A549 (cell line): ENCODE data around the gene LRRC8A. TPM values are rescaled to one million over a fixed set of nuclear protein-coding genes. Genes with fewer than 3 reads are reported as not detected.
"Not testable (repeated sequence)": the region's sequence is repeated elsewhere in the genome, so short reads cannot be mapped to it uniquely, and the experiment has no call there.

ENCODE experiments used
- ATAC-seq, 2 experiments: fragments of 200-7000 bp in 1 of 2; fragments of >200 bp in 1 of 2; cut with Nextera tagmentation in 1 of 2; cut with Tn5 transposase in 1 of 2; 3 replicates each; pipeline versions ENCODE4 v1.8.0 to v1.9.1; 2018 to 2020; ENCODE audit warnings: mild to moderate bottlenecking in 1 of 2, moderate library complexity in 1 of 2
- CTCF ChIA-PET: fragments of 300-600 bp; sonication (Branson Sonifier 250); formaldehyde crosslinking; extraction: SDS; loops from one replicate; lab custom pipeline; 2021; ENCODE audit warnings: antibody characterized with exemption, inconsistent platforms; lab: Yijun Ruan, JAX
- POLR2A ChIA-PET: fragments of 350-600 bp; formaldehyde crosslinking; extraction: SDS; loops from one replicate; lab custom pipeline; 2021; ENCODE audit warnings: antibody characterized with exemption, inconsistent platforms; lab: Yijun Ruan, JAX
- DNase-seq, 2 experiments: peaks; one replicate each; pipeline versions ENCODE4 v3.0.0 to v3.0.0-alpha.2; 2011 to 2016; ENCODE audit warnings: low read depth in 1 of 2, low spot score in 1 of 2
- FAIRE-seq: peaks from 2 replicates; lab custom pipeline; 2011; peaks lifted over from hg19 to GRCh38; lab: Jason Lieb, UNC
- H3K27ac ChIP-seq, 2 experiments: fragments of >200 bp; sonication (Bioruptor Twin); formaldehyde crosslinking; 3 replicates each; pipeline ENCODE4 v1.5.1; 2016 to 2017
- H3K4me1 ChIP-seq: fragments of >200 bp; sonication (Bioruptor Twin); formaldehyde crosslinking; 3 replicates; pipeline ENCODE4 v1.6.1; 2016
- H3K4me2 ChIP-seq: fragments of >200 bp; sonication (Bioruptor Twin); formaldehyde crosslinking; 3 replicates; pipeline ENCODE4 v1.6.1; 2016
- H3K4me3 ChIP-seq: fragments of >200 bp; sonication (Bioruptor Twin); formaldehyde crosslinking; 3 replicates; pipeline ENCODE4 v1.5.1; 2016
- H3K9me3 ChIP-seq: fragments of >200 bp; sonication (Bioruptor Twin); formaldehyde crosslinking; 3 replicates; pipeline ENCODE4 v1.6.1; 2016
- BCL3 ChIP-seq: fragments of >200 bp; sonication (Bioruptor Twin); formaldehyde crosslinking; IDR thresholded peaks from 3 replicates; pipeline ENCODE4 v1.6.1; 2016
- CBX8 ChIP-seq: fragments of 200-600 bp; sonication (generic); IDR thresholded peaks from 2 replicates; pipeline ENCODE4 v1.6.1; 2016
- CHD4 ChIP-seq: fragments of 200-600 bp; sonication (generic); IDR thresholded peaks from 2 replicates; pipeline ENCODE4 v1.6.1; 2016; ENCODE audit warnings: antibody characterized with exemption, mild to moderate bottlenecking, borderline replicate concordance
- CTCF ChIP-seq: fragments of >200 bp; sonication (Bioruptor Twin); formaldehyde crosslinking; IDR thresholded peaks from 3 replicates; pipeline ENCODE4 v1.5.1; 2016
- EHF ChIP-seq: fragments of 250-450 bp; sonication (Bioruptor Pico); IDR thresholded peaks from 2 replicates; pipeline ENCODE4 v1.5.0; 2020; ENCODE audit warnings: mild to moderate bottlenecking
- EP300 ChIP-seq, 2 experiments: fragments of >200 bp; sonication (Bioruptor Twin); formaldehyde crosslinking; IDR thresholded peaks; 2 replicates in 1 of 2; 3 replicates in 1 of 2; pipeline ENCODE4 v1.6.1; 2016 to 2017
- FOSB ChIP-seq: fragments of 250-450 bp; sonication (Bioruptor Pico); IDR thresholded peaks from 2 replicates; pipeline ENCODE4 v1.5.0; 2020; ENCODE audit warnings: mild to moderate bottlenecking, moderate library complexity
- GATA3 ChIP-seq: IDR thresholded peaks from 2 replicates; pipeline ENCODE4 v1.6.1; 2012; ENCODE audit warnings: borderline replicate concordance
- JUNB ChIP-seq: fragments of >200 bp; sonication (Bioruptor Twin); formaldehyde crosslinking; IDR thresholded peaks from 2 replicates; pipeline ENCODE4 v1.6.1; 2016
- KDM5A ChIP-seq: fragments of 200-600 bp; sonication (generic); IDR thresholded peaks from 2 replicates; pipeline ENCODE4 v1.6.1; 2016; ENCODE audit warnings: antibody characterized with exemption, mild to moderate bottlenecking
- MAFK ChIP-seq: fragments of 450-650 bp; IDR thresholded peaks from 2 replicates; pipeline ENCODE4 v1.6.1; 2014; ENCODE audit not compliant: partially characterized antibody
- MAX ChIP-seq: IDR thresholded peaks from 2 replicates; pipeline ENCODE4 v1.6.1; 2012
- NFE2L2 ChIP-seq: fragments of 150-350 bp; conservative IDR thresholded peaks from 2 replicates; pipeline ENCODE4 v1.6.1; 2014; ENCODE audit warnings: low read length
- RAD21 ChIP-seq, 2 experiments: fragments of >200 bp in 1 of 2; sonication (Bioruptor Twin) in 1 of 2; formaldehyde crosslinking in 1 of 2; IDR thresholded peaks in 1 of 2; conservative IDR thresholded peaks in 1 of 2; 2 replicates in 1 of 2; 3 replicates in 1 of 2; pipeline ENCODE4 v1.6.1; 2012 to 2018; ENCODE audit warnings: inconsistent platforms in 1 of 2
- RARB ChIP-seq: fragments of 250-450 bp; sonication (Bioruptor Pico); IDR thresholded peaks from 2 replicates; pipeline ENCODE4 v1.8.0; 2021; ENCODE audit warnings: mild to moderate bottlenecking, moderate library complexity
- SMC3 ChIP-seq: fragments of >200 bp; sonication (Bioruptor Twin); formaldehyde crosslinking; IDR thresholded peaks from 3 replicates; pipeline ENCODE4 v1.6.1; 2018; ENCODE audit warnings: inconsistent platforms
- SREBF2 ChIP-seq: fragments of 450-650 bp; IDR thresholded peaks from 2 replicates; pipeline ENCODE4 v1.6.1; 2014; ENCODE audit warnings: mild to moderate bottlenecking, moderate library complexity
- TFCP2L1 ChIP-seq: fragments of 250-450 bp; sonication (Bioruptor Pico); IDR thresholded peaks from 2 replicates; pipeline ENCODE4 v1.5.0; 2021; ENCODE audit warnings: mild to moderate bottlenecking
- ZFP36 ChIP-seq: fragments of 450-650 bp; IDR thresholded peaks from 2 replicates; pipeline ENCODE4 v1.6.1; 2014; ENCODE audit warnings: borderline replicate concordance; ENCODE audit not compliant: partially characterized antibody
- ZSCAN20 ChIP-seq: fragments of 250-450 bp; sonication (Bioruptor Pico); IDR thresholded peaks from 2 replicates; pipeline ENCODE4 v1.8.0; 2022; ENCODE audit warnings: mild to moderate bottlenecking, moderate library complexity
- WGBS: methylation state at CpG from one replicate; pipeline ENCODE4 v1.1.6; 2017; ENCODE audit errors: missing lambda C conversion rate; 5-methylcytosine and 5-hydroxymethylcytosine counted together
- polyA plus RNA-seq, 4 experiments: library from polyadenylated mRNA; depleted of rRNA in 3 of 4; stranded (reverse); fragments of >200 nt; fragmentation: RNase III in 1 of 4; extraction: RNeasy Plus Mini Kit Qiagen cat#74134 plus additional on column Dnase treatment in 1 of 4; gene quantifications; 2 replicates in 3 of 4; 3 replicates in 1 of 4; pipeline ENCODE4 v1.2.3, GENCODE V29; 2011 to 2017

Gene LRRC8A
- polyA plus RNA-seq, 2 of the 4 experiments (the other 2 are of a cell fraction) = 22.9 to 25.9 TPM

- no peaks in the 10 kb centered on the region for H3K9me3 ChIP-seq
- ATAC-seq (peak; percentile 96 to 99), FAIRE-seq (no peak), DNase-seq (peak; percentile 78 to 82)
- no peak overlapping the region for H3K4me2 ChIP-seq
- peak overlapping the region; percentile 62 to 79; a peak in 4 of 6 replicates for H3K27ac ChIP-seq
- H3K4me1 ChIP-seq = peaks cover 16% of the 10 kb centered on the region; the same call in 2 of the 3 replicates
- CTCF ChIA-PET = interaction anchor here (0.6 to 12.0 kb wide), 21 partner anchors 12 to 201 kb away, joined by 3 to 244 read pairs (median 3); partner anchors contain the start of genes ENDOG, KYAT1, LRRC8A and PHYHD1
- POLR2A ChIA-PET = no interaction called here
- H3K4me3 ChIP-seq = no peak overlapping the region
- no peak for TF ChIP-seq SREBF2
- TF ChIP-seq MAX = peak; percentile 72
- no peak for TF ChIP-seq ZSCAN20 (CRISPR knock-in tag)
- TF ChIP-seq KDM5A = no peak
- TF ChIP-seq SMC3 = peak; percentile 95
- no peak for TF ChIP-seq ZFP36
- TF ChIP-seq RAD21 (conservative IDR thresholded peaks at IDR 0.05 in 1 of 2, IDR thresholded peaks at IDR 0.05 in 1 of 2) = peak; percentile 86 to 88
- TF ChIP-seq FOSB (CRISPR knock-in tag) = peak; percentile 26; the same call in 1 of the 2 replicates
- peak; percentile 87 for TF ChIP-seq CTCF
- TF ChIP-seq JUNB = no peak
- 31% methylated on average over 10 of the region's 10 CpGs for WGBS
Observed at GRCh38 chr9:128863647-128864046, 18.3 kb upstream of the LRRC8A start.

GRCh38 chr9:128870128-128870940 is 11.6 kb upstream of the LRRC8A start:
- POLR2A ChIA-PET = interaction anchor here (0.7 kb wide), 1 partner anchor 213 kb away, joined by 3 read pairs; no protein-coding TSS in a partner anchor
- ATAC-seq (peak in 1 of 2 experiments; percentile 32; a peak in 2 of 6 replicates), FAIRE-seq (no peak), DNase-seq (no peak)
- H3K4me1 ChIP-seq = peaks cover 33% of the 10 kb centered on the region
- TF ChIP-seq GATA3 (no peak), CBX8 (no peak), MAFK (peak; percentile 63), NFE2L2 (no peak), RARB (CRISPR knock-in tag) (no peak)
- H3K4me2 ChIP-seq = no peak overlapping the region
- H3K4me3 ChIP-seq = no peak overlapping the region
- CTCF ChIA-PET = interaction anchor here (0.7 to 3.0 kb wide), 3 partner anchors 11 to 746 kb away, joined by 3 to 20 read pairs (median 4); partner anchors contain the start of genes KYAT1 and LRRC8A
- peak overlapping the region; percentile 2 to 57; a peak in 2 of 6 replicates for H3K27ac ChIP-seq
- H3K9me3 ChIP-seq = no peaks in the 10 kb centered on the region
- WGBS = 74% methylated on average over 7 of the region's 7 CpGs

- ChIA-PET POLR2A (interaction anchor here (0.7 kb wide), 1 partner anchor 214 kb away, joined by 3 read pairs; no protein-coding TSS in a partner anchor), CTCF (interaction anchor here (0.7 to 11.3 kb wide), 4 partner anchors 7 to 746 kb away, joined by 3 to 127 read pairs (median 12); partner anchors contain the start of genes KYAT1 and LRRC8A)
- 80% methylated on average over 7 of the region's 7 CpGs for WGBS
- not testable (repeated sequence) for H3K4me2 ChIP-seq, FAIRE-seq, ATAC-seq, H3K4me3 ChIP-seq, DNase-seq, H3K9me3 ChIP-seq
- Histone ChIP-seq H3K27ac (peak overlapping the region in 1 of 2 experiments; percentile 57; a peak in 1 of 6 replicates), H3K4me1 (peaks cover 38% of the 10 kb centered on the region)
Observed at GRCh38 chr9:128870941-128871265, 11.0 kb upstream of the LRRC8A start.

- DNase-seq (no peak), FAIRE-seq (no peak), ATAC-seq (no peak)
- ChIA-PET CTCF (interaction anchor here (0.6 to 11.3 kb wide), 9 partner anchors 14 to 466 kb away, joined by 3 to 127 read pairs (median 6); no protein-coding TSS in a partner anchor), POLR2A (interaction anchor here (0.6 to 0.7 kb wide), 2 partner anchors 25 to 61 kb away, joined by 3 to 4 read pairs; no protein-coding TSS in a partner anchor)
- Histone ChIP-seq H3K4me3 (no peak overlapping the region), H3K4me2 (peak overlapping the region; percentile 39; the same call in 2 of the 3 replicates), H3K4me1 (peaks cover 60% of the 10 kb centered on the region), H3K27ac (peak overlapping the region; percentile 81 to 87; a peak in 5 of 6 replicates), H3K9me3 (no peaks in the 10 kb centered on the region)
- WGBS = 87% methylated on average over 5 of the region's 5 CpGs
- TF ChIP-seq CHD4 = no peak
- TF ChIP-seq EHF (CRISPR knock-in tag) = no peak
- no peak for TF ChIP-seq EP300 (IDR thresholded peaks at IDR 0.05)
- no peak for TF ChIP-seq BCL3
- no peak for TF ChIP-seq TFCP2L1 (CRISPR knock-in tag)
Observed at GRCh38 chr9:128877852-128878251, 4.1 kb upstream of the LRRC8A start.
